GM19395 (cell line): Measurements from ENCODE around the gene JAM2.
"Not testable (repeated sequence)": the region's sequence is repeated elsewhere in the genome, so short reads cannot be mapped to it uniquely, and the experiment has no call there.

Experiments used
- ATAC-seq: cut with Tn5 transposase; IDR thresholded peaks from one replicate; pipeline ENCODE4 v1.9.1; 2021; ENCODE audit warnings: mild to moderate bottlenecking, moderate library complexity; ENCODE audit not compliant: unreplicated experiment

Gene JAM2

GRCh38 chr21:25643486-25643885 is 4.4 kb downstream of the JAM2 start:
- ATAC-seq = no peak

- ATAC-seq = no peak
These were observed 7.4 kb downstream of the JAM2 start for GRCh38 chr21:25646474-25646873.

GRCh38 chr21:25647647-25648046 is 8.6 kb downstream of the JAM2 start:
- no peak for ATAC-seq

- no peak for ATAC-seq
These were observed 10.1 kb downstream of the JAM2 start for GRCh38 chr21:25649146-25649545.

GRCh38 chr21:25656412-25656811 is 17.4 kb downstream of the JAM2 start:
- ATAC-seq = no peak

GRCh38 chr21:25657140-25657539 is 18.1 kb downstream of the JAM2 start:
- ATAC-seq = no peak

- no peak for ATAC-seq
These were observed 19.5 kb downstream of the JAM2 start for GRCh38 chr21:25658427-25659035.

GRCh38 chr21:25660233-25660632 is 21.2 kb downstream of the JAM2 start:
- ATAC-seq = no peak

GRCh38 chr21:25664491-25664931 is 25.5 kb downstream of the JAM2 start:
- no peak for ATAC-seq

GRCh38 chr21:25670726-25671125 is 31.7 kb downstream of the JAM2 start:
- ATAC-seq = no peak

GRCh38 chr21:25676451-25676850 is 37.4 kb downstream of the JAM2 start:
- no peak for ATAC-seq

GRCh38 chr21:25682382-25682781 is 43.3 kb downstream of the JAM2 start:
- no peak for ATAC-seq

GRCh38 chr21:25687787-25688186 is 48.7 kb downstream of the JAM2 start:
- ATAC-seq = no peak

GRCh38 chr21:25688275-25689155 is 49.5 kb downstream of the JAM2 start:
- ATAC-seq = no peak

- no peak for ATAC-seq
These were observed 50.2 kb downstream of the JAM2 start for GRCh38 chr21:25689226-25689625.

GRCh38 chr21:25691976-25692375 is 52.9 kb downstream of the JAM2 start:
- no peak for ATAC-seq

GRCh38 chr21:25695461-25695860 is 56.4 kb downstream of the JAM2 start:
- ATAC-seq = not testable (repeated sequence)

- no peak for ATAC-seq
These were observed 61.7 kb downstream of the JAM2 start for GRCh38 chr21:25700741-25701140.

- ATAC-seq = no peak
These were observed 62.5 kb downstream of the JAM2 start for GRCh38 chr21:25701529-25701928.

- no peak for ATAC-seq
These were observed 69.5 kb downstream of the JAM2 start for GRCh38 chr21:25708467-25709065.

GRCh38 chr21:25709684-25710265 is 70.7 kb downstream of the JAM2 start:
- ATAC-seq = no peak

- no peak for ATAC-seq
These were observed 71.5 kb downstream of the JAM2 start for GRCh38 chr21:25710550-25710949.
